Ovary (tissue), 3 donors: ENCODE data around the gene TBX1.

ENCODE experiments used
- CTCF ChIP-seq, 3 donors: fragments of 450-650 bp in 2 of 3; fragments of 200-600 bp in 1 of 3; IDR thresholded peaks; one replicate each; pipeline versions ENCODE4 v1.5.1 to v1.8.0; 2016 to 2022; ENCODE audit warnings: antibody characterized with exemption in 3 of 3, mild to moderate bottlenecking in 1 of 3
- EP300 ChIP-seq: sonication (generic); formaldehyde crosslinking; IDR thresholded peaks from one replicate; pipeline ENCODE4 v1.6.1; 2017; ENCODE audit warnings: antibody characterized with exemption
- POLR2A ChIP-seq: fragments of 450-650 bp; IDR thresholded peaks from one replicate; pipeline ENCODE4 v1.6.1; 2017; ENCODE audit warnings: antibody characterized with exemption, mild to moderate bottlenecking, moderate library complexity
- donor health status: DM: no; HTN: no; CAD: no.

DNA sequence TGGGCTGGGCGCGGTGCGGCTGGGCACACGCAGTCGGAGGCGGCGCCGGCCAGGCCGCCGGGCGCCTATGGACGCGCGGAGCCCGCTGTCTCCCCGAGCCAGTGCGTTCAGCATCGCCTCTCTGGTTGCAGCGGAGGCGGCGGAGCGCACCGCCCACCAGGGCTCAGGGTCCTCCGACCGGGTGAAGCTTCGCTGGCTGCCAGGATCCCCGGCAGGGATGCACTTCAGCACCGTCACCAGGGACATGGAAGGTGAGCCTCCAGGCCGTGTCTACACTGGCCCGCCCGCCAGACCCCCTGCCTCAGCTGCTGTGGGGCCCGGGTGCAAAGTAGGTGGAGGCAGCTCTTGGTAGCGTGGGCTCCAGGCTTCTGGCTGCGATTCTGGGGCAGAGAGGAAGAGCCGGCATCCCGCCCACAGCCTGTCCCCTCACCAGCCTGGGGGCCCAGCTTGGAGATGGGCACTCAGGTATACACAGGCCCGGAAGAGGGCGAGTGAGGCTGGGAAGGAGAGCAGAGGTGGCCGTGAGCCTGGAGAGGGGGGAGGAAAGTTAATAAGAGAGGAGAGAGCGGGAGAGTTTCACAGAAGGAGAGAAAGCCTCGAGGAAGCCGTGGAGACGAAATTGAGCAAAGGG is 1.0 kb upstream of the TBX1 start:
- no peak for TF ChIP-seq CTCF (IDR thresholded peaks at IDR 0.05)
- no peak for TF ChIP-seq POLR2A
- no peak for TF ChIP-seq EP300
